GM12801 (cell line): ENCODE results near the gene CTTN.

Source experiments
- CTCF ChIP-seq: IDR thresholded peaks from one replicate; pipeline ENCODE4 v1.5.1; 2011; ENCODE audit warnings: control low read depth; ENCODE audit not compliant: insufficient read length; ENCODE audit errors: extremely low read depth

Gene CTTN

GRCh38 chr11:70432065-70432464 lies 33.7 kb downstream of the CTTN start:
- TF ChIP-seq CTCF, result no peak

GRCh38 chr11:70432580-70432979 lies 34.3 kb downstream of the CTTN start:
- TF ChIP-seq CTCF, result no peak

- no peak for TF ChIP-seq CTCF
Measured at GRCh38 chr11:70433038-70433437, 34.7 kb downstream of the CTTN start.

GRCh38 chr11:70433526-70433925 lies 35.2 kb downstream of the CTTN start:
- TF ChIP-seq CTCF, result no peak

- no peak for TF ChIP-seq CTCF
Measured at GRCh38 chr11:70433966-70434812, 35.9 kb downstream of the CTTN start.

GRCh38 chr11:70434813-70435278 lies 36.5 kb downstream of the CTTN start:
- TF ChIP-seq CTCF, result no peak

GRCh38 chr11:70435361-70435760 lies 37.0 kb downstream of the CTTN start:
- TF ChIP-seq CTCF, result no peak
